Peyer's patch (tissue), 4 donors: ENCODE data around the gene TMEM266. TPM values are rescaled to one million over a fixed set of nuclear protein-coding genes. Genes with fewer than 3 reads are reported as not detected.
"Not testable (repeated sequence)": the region's sequence is repeated elsewhere in the genome, so short reads cannot be mapped to it uniquely, and the experiment has no call there.

Experiments used
- DNase-seq, 3 donors: peaks; one replicate each; pipeline ENCODE4 v3.0.0-alpha.2; 2017 to 2019
- H3K27ac ChIP-seq, 4 donors: fragments of 200-600 bp; sonication (generic); one replicate each; pipeline ENCODE4 v1.5.1; 2016 to 2019
- H3K27me3 ChIP-seq, 2 donors: fragments of 200-600 bp; sonication (generic); one replicate each; pipeline ENCODE4 v1.5.1; 2019
- H3K36me3 ChIP-seq, 3 donors: fragments of 200-600 bp; sonication (generic); one replicate each; pipeline ENCODE4 v1.5.1; 2016 to 2019
- H3K4me1 ChIP-seq, 4 donors: fragments of 200-600 bp; sonication (generic); one replicate each; pipeline ENCODE4 v1.5.1; 2016 to 2019
- H3K4me3 ChIP-seq, 4 donors: fragments of 200-600 bp; sonication (generic); 1 replicate in 3 of 4; 2 replicates in 1 of 4; pipeline ENCODE4 v1.5.1; 2016 to 2019; ENCODE audit warnings: mild to moderate bottlenecking in 1 of 4
- H3K9me3 ChIP-seq, 4 donors: fragments of 200-600 bp; sonication (generic); one replicate each; pipeline ENCODE4 v1.5.1; 2016 to 2019; ENCODE audit warnings: mild to moderate bottlenecking in 1 of 4
- CTCF ChIP-seq, 6 experiments: fragments of 450-650 bp in 4 of 6; fragments of 200-600 bp in 2 of 6; sonication (generic) in 1 of 6; IDR thresholded peaks; one replicate each; pipeline ENCODE4 v1.5.1; 2017 to 2019; ENCODE audit warnings: antibody characterized with exemption in 6 of 6, mild to moderate bottlenecking in 3 of 6, moderate library complexity in 1 of 6
- POLR2A ChIP-seq, 2 donors: fragments of 450-650 bp; IDR thresholded peaks; one replicate each; pipeline ENCODE4 v1.5.1; 2017; ENCODE audit warnings: antibody characterized with exemption in 2 of 2, mild to moderate bottlenecking in 2 of 2, moderate library complexity in 2 of 2
- total RNA-seq, 4 donors: library from RNA; depleted of rRNA; stranded (reverse); fragments of >200 nt; gene quantifications; one replicate each; pipeline ENCODE4 v1.1.0, GENCODE V29; 2016

Gene TMEM266
- total RNA-seq, 4 donors from 2014 or later: not detected

DNA sequence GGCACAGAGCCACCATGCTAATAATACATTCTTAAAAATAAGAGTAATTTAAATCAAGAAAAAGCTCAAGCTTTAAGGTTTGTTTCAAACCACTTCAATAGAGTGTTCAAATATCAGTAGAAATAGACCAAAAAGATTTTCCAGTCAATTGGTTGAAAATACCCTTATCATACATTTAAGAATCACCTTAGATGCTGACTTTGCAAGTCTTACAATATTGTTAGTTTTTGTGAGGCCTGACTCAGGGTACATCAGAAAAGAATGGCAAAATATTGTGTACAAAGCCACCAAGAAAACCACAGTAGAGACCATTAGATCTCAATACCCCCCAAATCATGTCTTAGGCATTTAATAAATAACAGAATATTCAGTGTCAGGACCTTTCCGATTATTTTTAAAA, 27.7 kb upstream of the TMEM266 start:
- no peak overlapping the region for H3K4me3 ChIP-seq
- no peak for DNase-seq
- H3K27me3 ChIP-seq: no peaks in the 10 kb centered on the region

DNA sequence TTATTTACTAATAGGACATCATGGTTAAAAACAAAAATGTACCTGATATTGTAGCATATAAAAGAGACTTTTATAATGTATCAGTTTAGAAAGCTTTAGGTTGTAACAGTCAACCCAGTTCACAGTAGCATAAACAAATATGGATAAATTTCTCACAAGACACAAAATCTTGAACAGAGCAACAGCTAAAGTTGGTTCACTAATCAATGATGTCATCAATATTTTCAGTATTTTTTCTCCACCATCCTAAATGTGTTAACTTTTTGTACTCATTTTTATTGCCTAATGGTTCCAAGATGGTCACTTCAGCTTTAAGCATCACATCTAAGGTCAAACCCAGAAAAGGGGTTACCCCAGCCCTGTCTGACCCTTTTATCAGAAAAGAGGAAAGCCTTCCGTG, 26.3 kb upstream of the TMEM266 start:
- no peak for DNase-seq

More for the DNA sequence above, 27.7 kb upstream of the TMEM266 start:
- Histone ChIP-seq H3K27ac (no peak overlapping the region), H3K36me3 (no peaks in the 10 kb centered on the region), H3K9me3 (no peaks in the 10 kb centered on the region), H3K4me1 (no peaks in the 10 kb centered on the region)
- TF ChIP-seq POLR2A (IDR thresholded peaks at IDR 0.05) (no peak), CTCF (IDR thresholded peaks at IDR 0.05) (no peak)

GRCh38 chr15:76034111-76034510, 25.7 kb upstream of the TMEM266 start:
- no peaks in the 10 kb centered on the region for H3K4me1 ChIP-seq
- TF ChIP-seq CTCF (IDR thresholded peaks at IDR 0.05): no peak
- no peak for TF ChIP-seq POLR2A (IDR thresholded peaks at IDR 0.05)
- no peak overlapping the region for H3K4me3 ChIP-seq
- H3K36me3 ChIP-seq: no peaks in the 10 kb centered on the region
- no peak for DNase-seq
- no peak overlapping the region for H3K27ac ChIP-seq
- no peaks in the 10 kb centered on the region for H3K27me3 ChIP-seq
- no peaks in the 10 kb centered on the region for H3K9me3 ChIP-seq

More for the DNA sequence above, 26.3 kb upstream of the TMEM266 start:
- H3K27me3 ChIP-seq: no peaks in the 10 kb centered on the region
- no peak for TF ChIP-seq CTCF (IDR thresholded peaks at IDR 0.05)
- TF ChIP-seq POLR2A (IDR thresholded peaks at IDR 0.05): no peak
- H3K27ac ChIP-seq: no peak overlapping the region
- no peak overlapping the region for H3K4me3 ChIP-seq
- H3K9me3 ChIP-seq: no peaks in the 10 kb centered on the region
- H3K36me3 ChIP-seq: no peaks in the 10 kb centered on the region
- no peaks in the 10 kb centered on the region for H3K4me1 ChIP-seq

- TF ChIP-seq CTCF (IDR thresholded peaks at IDR 0.05) (no peak), POLR2A (IDR thresholded peaks at IDR 0.05) (no peak)
- no peak for DNase-seq
- no peaks in the 10 kb centered on the region for H3K9me3 ChIP-seq
- H3K4me3 ChIP-seq: no peak overlapping the region
- H3K4me1 ChIP-seq: no peaks in the 10 kb centered on the region
- no peaks in the 10 kb centered on the region for H3K27me3 ChIP-seq
- H3K27ac ChIP-seq: no peak overlapping the region
- no peaks in the 10 kb centered on the region for H3K36me3 ChIP-seq
These were observed 24.2 kb upstream of the TMEM266 start for GRCh38 chr15:76035593-76035992.

DNA sequence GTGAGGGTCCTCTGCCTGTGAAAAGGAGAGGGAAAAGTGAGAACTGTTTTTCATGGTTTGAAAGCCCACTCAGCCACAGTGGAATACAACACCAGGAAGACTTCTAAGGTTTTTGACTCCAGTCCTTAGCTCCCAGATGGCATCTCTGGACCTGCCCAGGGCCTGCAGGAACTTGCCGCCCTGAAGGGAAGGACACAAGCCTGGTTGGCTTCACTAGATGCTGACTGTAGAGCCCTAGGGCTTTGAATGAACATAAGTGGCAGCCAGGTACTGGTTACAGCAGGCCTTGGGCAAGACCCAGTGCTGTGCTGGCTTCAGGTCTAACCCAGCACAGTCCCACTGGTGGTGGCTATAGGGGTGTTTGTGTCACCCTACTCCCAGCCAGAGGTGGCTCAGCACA, 21.3 kb upstream of the TMEM266 start:
- Histone ChIP-seq H3K4me1 (no peaks in the 10 kb centered on the region), H3K27me3 (no peaks in the 10 kb centered on the region), H3K4me3 (no peak overlapping the region), H3K9me3 (no peaks in the 10 kb centered on the region), H3K36me3 (no peaks in the 10 kb centered on the region), H3K27ac (no peak overlapping the region)
- TF ChIP-seq CTCF (IDR thresholded peaks at IDR 0.05): no peak
- no peak for DNase-seq

DNA sequence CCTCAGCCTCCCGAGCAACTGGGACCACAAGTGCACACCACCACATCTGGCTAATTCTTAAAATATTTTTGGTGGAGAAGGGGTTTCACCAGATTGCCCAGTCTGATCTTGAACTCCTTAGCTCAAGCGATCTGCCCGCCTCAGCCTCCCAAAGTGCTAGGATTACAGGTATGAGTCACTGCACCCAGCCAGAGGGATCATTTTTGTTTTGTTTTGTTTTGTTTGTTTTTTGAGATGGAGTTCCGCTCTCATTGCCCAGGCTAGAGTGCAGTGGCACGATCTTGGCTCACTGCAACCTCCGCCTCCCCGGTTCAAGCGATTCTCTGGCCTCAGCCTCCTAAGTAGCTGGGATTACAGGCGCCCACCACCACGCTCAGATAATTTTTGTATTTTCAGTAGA, 5.6 kb upstream of the TMEM266 start:
- H3K4me1 ChIP-seq, H3K9me3 ChIP-seq, H3K4me3 ChIP-seq, H3K27ac ChIP-seq, H3K36me3 ChIP-seq, DNase-seq, H3K27me3 ChIP-seq: not testable (repeated sequence)
